Heart left ventricle (tissue), 16 donors: Measurements from ENCODE around the gene ZBTB20. TPM values are rescaled to one million over a fixed set of nuclear protein-coding genes. Genes with fewer than 3 reads are reported as not detected.

Experiments
- ATAC-seq, 4 donors: fragments of 200-7000 bp; cut with Tn5 transposase; one replicate each; pipeline ENCODE4 v1.9.1; 2020 to 2022; ENCODE audit warnings: moderate library complexity in 4 of 4, mild to moderate bottlenecking in 3 of 4, moderate number of reproducible peaks in 1 of 4
- DNase-seq, 5 donors: peaks; one replicate each; pipeline ENCODE4 v3.0.0-alpha.2; 2020
- H3K27ac ChIP-seq, 12 donors: fragments of 200-600 bp; sonication (generic) in 4 of 12; one replicate each; pipeline versions ENCODE4 v1.5.0 to v1.8.0; 2016 to 2022; ENCODE audit warnings: mild to moderate bottlenecking in 2 of 12
- H3K27me3 ChIP-seq, 9 donors: fragments of 200-600 bp; sonication (generic) in 2 of 9; one replicate each; pipeline versions ENCODE4 v1.5.1 to v1.8.0; 2016 to 2022; ENCODE audit warnings: mild to moderate bottlenecking in 3 of 9
- H3K36me3 ChIP-seq, 9 donors: fragments of 200-600 bp; sonication (generic) in 2 of 9; one replicate each; pipeline versions ENCODE4 v1.5.0 to v1.8.0; 2018 to 2022; ENCODE audit warnings: mild to moderate bottlenecking in 2 of 9
- H3K4me1 ChIP-seq, 12 donors: fragments of 200-600 bp; sonication (generic) in 4 of 12; one replicate each; pipeline versions ENCODE4 v1.5.0 to v1.8.0; 2016 to 2022; ENCODE audit warnings: mild to moderate bottlenecking in 3 of 12
- H3K4me3 ChIP-seq, 12 donors: fragments of 200-600 bp; sonication (generic) in 4 of 12; one replicate each; pipeline versions ENCODE4 v1.5.0 to v1.8.0; 2017 to 2022; ENCODE audit warnings: mild to moderate bottlenecking in 9 of 12, moderate library complexity in 4 of 12
- H3K9me3 ChIP-seq, 12 donors: fragments of 200-600 bp; sonication (generic) in 4 of 12; one replicate each; pipeline versions ENCODE4 v1.5.0 to v1.8.0; 2016 to 2022; ENCODE audit warnings: mild to moderate bottlenecking in 1 of 12
- POLR2A ChIP-seq, 2 donors: fragments of 450-650 bp; IDR thresholded peaks; one replicate each; pipeline ENCODE4 v1.6.1; 2017; ENCODE audit warnings: antibody characterized with exemption in 2 of 2, mild to moderate bottlenecking in 2 of 2, moderate library complexity in 2 of 2
- WGBS, 4 donors: extraction: QIAGEN DNeasy Blood & Tissue Kit in 2 of 4; methylation state at CpG; one replicate each; pipeline versions ENCODE4 v1.1.5 to v1.1.7; 2013 to 2018; 5-methylcytosine and 5-hydroxymethylcytosine counted together
- intact Hi-C, 10 donors: fragments of 100-400 bp; cut with DNase I; formaldehyde crosslinking; loops; one replicate each; pipeline versions ENCODE4 v1.11.1 to v1.14.2; 2022
- polyA plus RNA-seq, 2 donors: library from polyadenylated mRNA; stranded (reverse); fragments of 200-250 nt; gene quantifications; one replicate each; pipeline ENCODE4 v1.2.3, GENCODE V29; 2013
- total RNA-seq, 9 donors: library from RNA; depleted of rRNA in 2 of 9; stranded (reverse); fragments of >200 nt in 2 of 9; fragmentation: NEBNext Ultra II Directional in 3 of 9; extraction: Animal tissue kit (Norgen Biotek cat#: 25700) in 3 of 9; gene quantifications; one replicate each; pipeline versions ENCODE4 v1.1.0 to v1.2.4, GENCODE V29; 2016 to 2023
- TF ChIP-seq, protein P1 (sequence below), 12 donors: fragments of 200-600 bp; sonication (generic) in 4 of 12; IDR thresholded peaks; one replicate each; pipeline versions ENCODE4 v1.5.0 to v1.8.0; 2018 to 2022; ENCODE audit warnings: antibody characterized with exemption in 12 of 12, mild to moderate bottlenecking in 5 of 12
- donor health status: ischemic (EF 13 %, LVEDD 7.1; RV severe dilation, severe dysfunction).
- donor health status: healthy with polysubstance abuse.
- donor health status: DM: no; HTN: yes; CAD: no.
- donor health status: DM: no; HTN: no; CAD: no.
- donor health status: ischemic (EF 25% LVEDD 6.9; RV normal size, moderate dysfunction).
- donor health status: ischemic (EF 25% LVEDD 5.7; RV mildly dilated, moderate dysfunction).
- donor health status: healthy.
- donor health status: DM: yes; HTN: yes; CAD: no.
- donor health status: ischemic (EF 35%, LVEDD 5.7; RV mildly dilated, moderate dysfunction).
- donor health status: nonischemic (EF 11% LVEDD 7.7; RV severe dilation, severe dysfunction).
- donor health status: DM: yes; HTN: yes; CAD: no.
- donor health status: PGD.
- donor health status: ischemic (EF 29% LVEDD 5.4; RV normal size, mild dysfunction).
- donor health status: nonischemic (EF 23%, LVEDD 6.1; RV moderate dilation, normal function).

Gene ZBTB20
- total and polyA plus RNA-seq, 11 donors: 6.2 to 109 (median 77.3) TPM

- H3K27me3 ChIP-seq: no peaks in the 10 kb centered on the region
- intact Hi-C loops: loop anchor here in 2 of 10 donors (5.0 kb wide), 3 partner anchors 33 to 172 kb away; no protein-coding TSS in a partner anchor
- no peaks in the 10 kb centered on the region for H3K36me3 ChIP-seq
- no peaks in the 10 kb centered on the region for H3K9me3 ChIP-seq
- no peak for TF ChIP-seq POLR2A (IDR thresholded peaks at IDR 0.05)
- TF ChIP-seq, protein P1, sequence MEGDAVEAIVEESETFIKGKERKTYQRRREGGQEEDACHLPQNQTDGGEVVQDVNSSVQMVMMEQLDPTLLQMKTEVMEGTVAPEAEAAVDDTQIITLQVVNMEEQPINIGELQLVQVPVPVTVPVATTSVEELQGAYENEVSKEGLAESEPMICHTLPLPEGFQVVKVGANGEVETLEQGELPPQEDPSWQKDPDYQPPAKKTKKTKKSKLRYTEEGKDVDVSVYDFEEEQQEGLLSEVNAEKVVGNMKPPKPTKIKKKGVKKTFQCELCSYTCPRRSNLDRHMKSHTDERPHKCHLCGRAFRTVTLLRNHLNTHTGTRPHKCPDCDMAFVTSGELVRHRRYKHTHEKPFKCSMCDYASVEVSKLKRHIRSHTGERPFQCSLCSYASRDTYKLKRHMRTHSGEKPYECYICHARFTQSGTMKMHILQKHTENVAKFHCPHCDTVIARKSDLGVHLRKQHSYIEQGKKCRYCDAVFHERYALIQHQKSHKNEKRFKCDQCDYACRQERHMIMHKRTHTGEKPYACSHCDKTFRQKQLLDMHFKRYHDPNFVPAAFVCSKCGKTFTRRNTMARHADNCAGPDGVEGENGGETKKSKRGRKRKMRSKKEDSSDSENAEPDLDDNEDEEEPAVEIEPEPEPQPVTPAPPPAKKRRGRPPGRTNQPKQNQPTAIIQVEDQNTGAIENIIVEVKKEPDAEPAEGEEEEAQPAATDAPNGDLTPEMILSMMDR (IDR thresholded peaks at IDR 0.05): peak in 1 of 12 donors; percentile 14
- H3K4me3 ChIP-seq: peak overlapping the region in 2 of 12 donors; percentile 4 to 12
- H3K27ac ChIP-seq: peak overlapping the region in 7 of 12 donors; percentile 41 to 86 (median 80)
- 85 to 95% (median 91%) methylated on average over 7 of the region's 7 CpGs for WGBS, 4 donors
- peaks cover 10 to 79% (median 50%) of the 10 kb centered on the region in 12 donors for H3K4me1 ChIP-seq
- ATAC-seq (no peak), DNase-seq (no peak)
Measured at GRCh38 chr3:114450008-114450596, 697.0 kb downstream of the ZBTB20 start.

GRCh38 chr3:114449271-114450007, 697.6 kb downstream of the ZBTB20 start:
- intact Hi-C loops: loop anchor here in 2 of 10 donors (5.0 kb wide), 3 partner anchors 32 to 173 kb away; no protein-coding TSS in a partner anchor
- H3K27ac ChIP-seq: peak overlapping the region in 7 of 12 donors; percentile 10 to 86 (median 80)
- no peaks in the 10 kb centered on the region for H3K9me3 ChIP-seq
- no peak for DNase-seq
- H3K27me3 ChIP-seq: no peaks in the 10 kb centered on the region
- no peaks in the 10 kb centered on the region for H3K36me3 ChIP-seq
- TF ChIP-seq POLR2A (IDR thresholded peaks at IDR 0.05): no peak
- TF ChIP-seq, protein P1 (IDR thresholded peaks at IDR 0.05): no peak
- 82 to 91% (median 86%) methylated on average over 9 of the region's 9 CpGs for WGBS, 4 donors
- H3K4me3 ChIP-seq: peak overlapping the region in 2 of 12 donors; percentile 4 to 12
- no peak for ATAC-seq
- peaks cover 10 to 83% (median 49%) of the 10 kb centered on the region in 12 donors for H3K4me1 ChIP-seq

GRCh38 chr3:114447950-114448479, 699.1 kb downstream of the ZBTB20 start:
- peak overlapping the region in 6 of 12 donors; percentile 4 to 83 (median 16) for H3K27ac ChIP-seq
- no peaks in the 10 kb centered on the region for H3K9me3 ChIP-seq
- ATAC-seq: no peak
- H3K4me1 ChIP-seq: peaks cover 7 to 90% (median 49%) of the 10 kb centered on the region in 12 donors
- WGBS, 4 donors: 81 to 88% (median 83%) methylated on average over 4 of the region's 4 CpGs
- no peaks in the 10 kb centered on the region for H3K36me3 ChIP-seq
- no peak for TF ChIP-seq POLR2A (IDR thresholded peaks at IDR 0.05)
- TF ChIP-seq, protein P1 (IDR thresholded peaks at IDR 0.05): no peak
- intact Hi-C loops: no loop called here
- H3K4me3 ChIP-seq: no peak overlapping the region
- no peak for DNase-seq
- no peaks in the 10 kb centered on the region for H3K27me3 ChIP-seq

DNA sequence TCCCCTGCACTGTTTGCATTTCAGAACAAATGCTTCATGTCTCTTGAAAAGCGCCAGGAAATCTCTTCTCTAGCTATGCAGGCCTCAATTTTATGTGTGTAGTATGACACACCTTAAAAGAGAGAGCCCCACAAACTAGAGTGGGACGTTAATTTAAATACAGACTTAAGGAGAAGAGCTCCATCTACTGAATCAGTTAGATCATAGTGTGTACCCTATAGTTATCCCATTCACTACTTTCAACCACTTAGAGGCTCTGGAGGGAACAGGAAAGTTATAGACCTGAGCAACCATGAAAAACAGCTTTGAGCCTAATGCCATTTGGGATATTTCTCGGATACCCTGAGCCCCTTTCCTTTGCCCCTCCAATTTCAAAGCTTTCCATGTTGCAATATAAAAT, 699.5 kb downstream of the ZBTB20 start:
- peaks cover 8 to 90% (median 49%) of the 10 kb centered on the region in 12 donors for H3K4me1 ChIP-seq
- ATAC-seq: peak in 1 of 4 donors; percentile 14
- 75 to 86% (median 81%) methylated on average over 3 of the region's 3 CpGs for WGBS, 4 donors

More for the DNA sequence above, 699.5 kb downstream of the ZBTB20 start:
- peak overlapping the region in 6 of 12 donors; percentile 3 to 83 (median 10) for H3K27ac ChIP-seq
- no peaks in the 10 kb centered on the region for H3K36me3 ChIP-seq
- TF ChIP-seq, protein P1 (IDR thresholded peaks at IDR 0.05): no peak
- no peak for TF ChIP-seq POLR2A (IDR thresholded peaks at IDR 0.05)
- no peaks in the 10 kb centered on the region for H3K27me3 ChIP-seq
- H3K4me3 ChIP-seq: no peak overlapping the region
- DNase-seq: no peak
- no peaks in the 10 kb centered on the region for H3K9me3 ChIP-seq
- intact Hi-C loops: no loop called here
